A673 (cell line): Measurements from ENCODE around the gene NDUFAF2. TPM values are rescaled to one million over a fixed set of nuclear protein-coding genes. Genes with fewer than 3 reads are reported as not detected.

Experiments used
- BruUV-seq: library from RNA; stranded (reverse); fragments of 400-500 nt; replicated peaks from 2 replicates; lab custom pipeline; 2021; lab: Mats Ljungman, UMichigan
- CTCF ChIA-PET: fragments of 300-600 bp; sonication (Branson Sonifier 250); formaldehyde crosslinking; loops from one replicate; lab custom pipeline; 2022; ENCODE audit warnings: antibody characterized with exemption; lab: Charles Lee
- POLR2A ChIA-PET: fragments of 300-600 bp; sonication (Branson Sonifier 250); formaldehyde crosslinking; loops from one replicate; lab custom pipeline; 2022; ENCODE audit warnings: antibody characterized with exemption; ENCODE audit not compliant: low non-redundant PET; lab: Charles Lee
- DNase-seq: peaks from one replicate; pipeline ENCODE4 v3.0.0-alpha.2; 2015; ENCODE audit warnings: low spot score
- H3K27ac ChIP-seq: fragments of 200-600 bp; sonication (generic); 2 replicates; pipeline ENCODE4 v1.5.1; 2016; ENCODE audit warnings: mixed run types, low read depth, mild to moderate bottlenecking, mixed read lengths, antibody characterized with exemption, low read length; ENCODE audit not compliant: poor library complexity, severe bottlenecking
- H3K27me3 ChIP-seq: fragments of 200-600 bp; sonication (generic); replicated peaks from 2 replicates; pipeline ENCODE4 v1.6.1; 2017; ENCODE audit warnings: mixed run types, low read depth, mild to moderate bottlenecking, mixed read lengths, antibody characterized with exemption, low read length; ENCODE audit not compliant: insufficient read depth, poor library complexity
- H3K36me3 ChIP-seq: fragments of 200-600 bp; sonication (generic); 2 replicates; pipeline ENCODE4 v1.6.1; 2016; ENCODE audit warnings: mixed run types, mild to moderate bottlenecking, mixed read lengths, antibody characterized with exemption, low read length; ENCODE audit not compliant: insufficient read depth, poor library complexity, severe bottlenecking
- H3K4me1 ChIP-seq: fragments of 200-600 bp; sonication (generic); 2 replicates; pipeline ENCODE4 v1.6.1; 2017; ENCODE audit warnings: mixed run types, mild to moderate bottlenecking, mixed read lengths, antibody characterized with exemption, low read length; ENCODE audit not compliant: insufficient read depth, poor library complexity, severe bottlenecking
- H3K4me3 ChIP-seq: fragments of 200-600 bp; sonication (generic); 2 replicates; pipeline ENCODE4 v1.5.1; 2016; ENCODE audit warnings: low read depth, mixed run types, mild to moderate bottlenecking, mixed read lengths, low read length; ENCODE audit not compliant: poor library complexity, severe bottlenecking
- H3K9me3 ChIP-seq: fragments of 200-600 bp; sonication (generic); 2 replicates; pipeline ENCODE4 v1.6.1; 2016; ENCODE audit warnings: mixed run types, low read depth, mild to moderate bottlenecking, mixed read lengths, antibody characterized with exemption, low read length; ENCODE audit not compliant: poor library complexity, severe bottlenecking
- EZH2 ChIP-seq: fragments of 200-600 bp; sonication (generic); IDR thresholded peaks from 2 replicates; pipeline ENCODE4 v1.6.1; 2017; ENCODE audit warnings: borderline replicate concordance, low read depth, mild to moderate bottlenecking, mixed read lengths, antibody characterized with exemption, low read length; ENCODE audit not compliant: poor library complexity, severe bottlenecking
- intact Hi-C: fragments of 100-400 bp; cut with micrococcal nuclease; formaldehyde crosslinking; loops from one replicate; pipeline ENCODE4 v1.10.0; 2022; ENCODE audit not compliant: unreplicated experiment
- total RNA-seq: library from RNA; stranded (reverse); gene quantifications from 2 replicates; pipeline ENCODE4 v1.2.3, GENCODE V29; 2021
- TF ChIP-seq, protein P1 (sequence below): fragments of 300-800, 200-600 bp; sonication (generic); conservative IDR thresholded peaks from 2 replicates; pipeline ENCODE4 v1.5.1; 2017; ENCODE audit warnings: low read depth, mild to moderate bottlenecking, antibody characterized with exemption, low read length, moderate library complexity, mixed read lengths

Gene NDUFAF2
- total RNA-seq, 1 experiment from 2014 or later: 61.6 TPM

DNA sequence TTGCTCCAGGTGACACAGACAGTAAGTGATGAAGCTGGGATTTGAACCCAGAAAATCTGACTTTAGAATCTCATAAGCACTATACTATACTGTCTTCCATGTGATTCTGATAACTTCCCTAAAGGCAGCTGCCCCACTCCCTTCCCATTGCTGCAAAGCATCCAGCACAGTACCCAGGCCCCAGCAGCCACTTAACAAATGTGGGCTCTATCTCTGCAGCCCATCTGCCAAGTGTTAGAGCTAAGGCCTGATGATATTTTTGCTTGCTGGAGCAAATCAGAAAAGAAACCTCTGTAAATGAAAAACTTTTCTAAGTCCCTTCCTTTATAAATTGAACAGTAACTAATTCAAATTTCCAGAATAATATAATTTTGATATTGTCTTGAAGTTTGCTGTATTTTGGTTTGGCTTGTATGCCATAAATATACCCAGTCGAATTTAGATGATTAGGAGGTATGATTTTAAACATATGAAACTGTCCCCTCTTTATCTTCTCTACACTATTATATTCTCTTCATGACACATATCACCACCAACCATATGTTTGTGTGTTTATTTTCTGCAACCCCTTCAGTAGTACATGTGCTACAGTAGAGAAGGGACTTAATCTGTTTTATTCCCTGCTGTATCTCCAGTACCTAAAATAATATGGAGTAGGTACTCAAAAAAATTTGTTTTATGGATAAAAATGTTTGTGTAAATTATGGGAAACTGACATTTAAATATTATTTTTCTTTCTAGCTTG is 153.4 kb downstream of the NDUFAF2 start:
- intact Hi-C loops: no loop called here
- no peak for DNase-seq
- no TSS peak for BruUV-seq

DNA sequence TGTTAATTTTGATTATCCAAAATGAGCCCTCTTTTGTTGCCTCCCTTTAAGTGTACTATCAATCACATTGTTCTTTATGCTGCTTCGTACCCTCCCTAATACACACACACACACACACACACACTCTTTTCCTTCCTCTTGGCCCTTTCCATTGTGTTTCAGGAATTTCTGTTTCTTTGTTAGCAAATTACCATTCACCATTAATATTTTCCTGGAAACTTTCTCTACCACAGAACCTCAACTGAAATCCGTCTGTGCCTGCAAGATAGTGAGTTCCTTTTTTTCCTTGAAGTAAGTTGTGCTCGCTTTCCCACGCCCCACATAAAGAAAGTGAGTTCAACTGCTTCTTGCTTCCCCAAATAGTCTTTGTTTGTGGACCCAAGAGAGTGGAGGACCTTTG is 155.4 kb downstream of the NDUFAF2 start:
- Histone ChIP-seq H3K4me1 (peaks cover 2% of the 10 kb centered on the region), H3K36me3 (no peaks in the 10 kb centered on the region), H3K4me3 (no peak overlapping the region), H3K9me3 (peaks cover 8% of the 10 kb centered on the region), H3K27ac (no peak overlapping the region), H3K27me3 (no peaks in the 10 kb centered on the region)
- no TSS peak for BruUV-seq
- CTCF ChIA-PET: no interaction called here
- DNase-seq: no peak
- POLR2A ChIA-PET: no interaction called here
- TF ChIP-seq, protein P1, sequence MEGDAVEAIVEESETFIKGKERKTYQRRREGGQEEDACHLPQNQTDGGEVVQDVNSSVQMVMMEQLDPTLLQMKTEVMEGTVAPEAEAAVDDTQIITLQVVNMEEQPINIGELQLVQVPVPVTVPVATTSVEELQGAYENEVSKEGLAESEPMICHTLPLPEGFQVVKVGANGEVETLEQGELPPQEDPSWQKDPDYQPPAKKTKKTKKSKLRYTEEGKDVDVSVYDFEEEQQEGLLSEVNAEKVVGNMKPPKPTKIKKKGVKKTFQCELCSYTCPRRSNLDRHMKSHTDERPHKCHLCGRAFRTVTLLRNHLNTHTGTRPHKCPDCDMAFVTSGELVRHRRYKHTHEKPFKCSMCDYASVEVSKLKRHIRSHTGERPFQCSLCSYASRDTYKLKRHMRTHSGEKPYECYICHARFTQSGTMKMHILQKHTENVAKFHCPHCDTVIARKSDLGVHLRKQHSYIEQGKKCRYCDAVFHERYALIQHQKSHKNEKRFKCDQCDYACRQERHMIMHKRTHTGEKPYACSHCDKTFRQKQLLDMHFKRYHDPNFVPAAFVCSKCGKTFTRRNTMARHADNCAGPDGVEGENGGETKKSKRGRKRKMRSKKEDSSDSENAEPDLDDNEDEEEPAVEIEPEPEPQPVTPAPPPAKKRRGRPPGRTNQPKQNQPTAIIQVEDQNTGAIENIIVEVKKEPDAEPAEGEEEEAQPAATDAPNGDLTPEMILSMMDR: no peak
- no peak for TF ChIP-seq EZH2
- intact Hi-C loops: no loop called here

More for the DNA sequence above, 153.4 kb downstream of the NDUFAF2 start:
- Histone ChIP-seq H3K4me3 (no peak overlapping the region), H3K4me1 (no peaks in the 10 kb centered on the region), H3K27me3 (no peaks in the 10 kb centered on the region), H3K36me3 (no peaks in the 10 kb centered on the region), H3K9me3 (peaks cover 8% of the 10 kb centered on the region), H3K27ac (no peak overlapping the region)
- TF ChIP-seq EZH2: no peak
- TF ChIP-seq, protein P1: no peak
- ChIA-PET CTCF (no interaction called here), POLR2A (no interaction called here)

DNA sequence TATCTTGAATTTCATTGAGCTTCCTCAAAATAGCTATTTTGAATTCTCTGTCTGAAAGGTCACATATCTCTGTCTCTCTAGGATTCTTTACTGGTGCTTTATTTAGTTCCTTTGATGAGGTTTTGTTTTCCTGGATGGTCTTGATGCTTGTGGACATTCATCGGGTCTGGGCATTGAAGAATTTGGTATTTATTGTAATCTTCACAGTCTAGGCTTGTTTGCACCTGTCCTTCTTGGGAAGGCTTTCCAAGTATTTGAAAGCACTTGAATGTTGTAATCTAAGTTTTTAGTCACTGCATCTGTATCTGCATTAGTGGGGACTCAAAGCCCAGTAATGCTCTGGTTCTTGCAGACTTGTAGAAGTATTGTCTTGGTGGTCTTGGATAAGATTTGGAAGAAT is 169.4 kb downstream of the NDUFAF2 start:
- POLR2A ChIA-PET: no interaction called here
- Histone ChIP-seq H3K4me3 (no peak overlapping the region), H3K9me3 (peaks cover 5% of the 10 kb centered on the region), H3K36me3 (no peaks in the 10 kb centered on the region), H3K4me1 (no peaks in the 10 kb centered on the region), H3K27ac (no peak overlapping the region), H3K27me3 (no peaks in the 10 kb centered on the region)
- no peak for DNase-seq
- TF ChIP-seq EZH2: no peak
- TF ChIP-seq, protein P1: no peak
- BruUV-seq: no TSS peak
- intact Hi-C loops: no loop called here
- CTCF ChIA-PET: no interaction called here
